ENCODE results near the gene FSIP1. TPM values are rescaled to one million over a fixed set of nuclear protein-coding genes. Genes with fewer than 3 reads are reported as not detected.

Gene FSIP1
- total and polyA plus RNA-seq, 7 donors, result 1.1 to 12.6 (median 1.4) TPM

- TF ChIP-seq POLR2AphosphoS5 (IDR thresholded peaks at IDR 0.05), result no peak
- TF ChIP-seq CTCF (IDR thresholded peaks at IDR 0.05), result no peak
- TF ChIP-seq POLR2A (IDR thresholded peaks at IDR 0.05), result no peak
- no peak for TF ChIP-seq EP300 (IDR thresholded peaks at IDR 0.05)
- H3K27me3 ChIP-seq, result no peaks in the 10 kb centered on the region
- no peak overlapping the region for H3K27ac ChIP-seq
- intact Hi-C loops (cut with DNase I), result no loop called here
- H3K4me3 ChIP-seq, result no peak overlapping the region
- 74 to 79% methylated on average over 3 of the region's 3 CpGs for WGBS, 2 donors
- no peaks in the 10 kb centered on the region for H3K4me1 ChIP-seq
- H3K36me3 ChIP-seq, result no peaks in the 10 kb centered on the region
- DNase-seq, result no peak
- H3K9me3 ChIP-seq, result no peaks in the 10 kb centered on the region
Observed at GRCh38 chr15:39699516-39700374, 82.9 kb downstream of the FSIP1 start.

- Histone ChIP-seq H3K4me1 (no peaks in the 10 kb centered on the region), H3K9me3 (no peaks in the 10 kb centered on the region), H3K36me3 (no peaks in the 10 kb centered on the region), H3K27me3 (no peaks in the 10 kb centered on the region), H3K4me3 (no peak overlapping the region), H3K27ac (no peak overlapping the region)
- intact Hi-C loops (cut with DNase I), result no loop called here
- WGBS, 2 donors, result 87 to 89% methylated on average over 11 of the region's 11 CpGs
- TF ChIP-seq POLR2A (IDR thresholded peaks at IDR 0.05), result no peak
- TF ChIP-seq POLR2AphosphoS5 (IDR thresholded peaks at IDR 0.05), result no peak
- no peak for TF ChIP-seq EP300 (IDR thresholded peaks at IDR 0.05)
- no peak for TF ChIP-seq CTCF (IDR thresholded peaks at IDR 0.05)
- no peak for DNase-seq
Observed at GRCh38 chr15:39698444-39699390, 83.9 kb downstream of the FSIP1 start.

- no peak for DNase-seq
- peaks cover 0 to 10% (median 4%) of the 10 kb centered on the region in 4 donors for H3K4me1 ChIP-seq
- intact Hi-C loops (cut with DNase I), result no loop called here
- H3K36me3 ChIP-seq, result no peaks in the 10 kb centered on the region
- H3K4me3 ChIP-seq, result no peak overlapping the region
- no peaks in the 10 kb centered on the region for H3K27me3 ChIP-seq
- no peak overlapping the region for H3K27ac ChIP-seq
- TF ChIP-seq EP300 (IDR thresholded peaks at IDR 0.05) (no peak), POLR2A (IDR thresholded peaks at IDR 0.05) (no peak), CTCF (IDR thresholded peaks at IDR 0.05) (no peak)
- no peaks in the 10 kb centered on the region for H3K9me3 ChIP-seq
- WGBS, 2 donors, result 94 to 96% methylated on average over 5 of the region's 5 CpGs
Observed at GRCh38 chr15:39697509-39697908, 85.1 kb downstream of the FSIP1 start.

GRCh38 chr15:39695793-39696192 lies 86.8 kb downstream of the FSIP1 start:
- intact Hi-C loops (cut with DNase I), result no loop called here
- no peak for DNase-seq
- TF ChIP-seq EP300 (IDR thresholded peaks at IDR 0.05) (no peak), POLR2A (IDR thresholded peaks at IDR 0.05) (no peak), CTCF (IDR thresholded peaks at IDR 0.05) (no peak), POLR2AphosphoS5 (IDR thresholded peaks at IDR 0.05) (no peak)
- no peaks in the 10 kb centered on the region for H3K9me3 ChIP-seq
- H3K4me1 ChIP-seq, result peaks cover 0 to 20% (median 5%) of the 10 kb centered on the region in 4 donors
- WGBS, 2 donors, result 89 to 93% methylated on average over 2 of the region's 2 CpGs
- H3K27me3 ChIP-seq, result no peaks in the 10 kb centered on the region
- no peak overlapping the region for H3K27ac ChIP-seq
- no peak overlapping the region for H3K4me3 ChIP-seq
- no peaks in the 10 kb centered on the region for H3K36me3 ChIP-seq

Data from sigmoid colon (tissue), 7 donors.